ENCODE measurements around the gene SFN. TPM values are rescaled to one million over a fixed set of nuclear protein-coding genes. Genes with fewer than 3 reads are reported as not detected.
A peak's percentile ranks its signal among the peaks of the same experiment; 100 is the strongest.

Gene SFN
- total RNA-seq, 2 experiments from 2014 or later, result 0.47 to 0.59 TPM

DNA sequence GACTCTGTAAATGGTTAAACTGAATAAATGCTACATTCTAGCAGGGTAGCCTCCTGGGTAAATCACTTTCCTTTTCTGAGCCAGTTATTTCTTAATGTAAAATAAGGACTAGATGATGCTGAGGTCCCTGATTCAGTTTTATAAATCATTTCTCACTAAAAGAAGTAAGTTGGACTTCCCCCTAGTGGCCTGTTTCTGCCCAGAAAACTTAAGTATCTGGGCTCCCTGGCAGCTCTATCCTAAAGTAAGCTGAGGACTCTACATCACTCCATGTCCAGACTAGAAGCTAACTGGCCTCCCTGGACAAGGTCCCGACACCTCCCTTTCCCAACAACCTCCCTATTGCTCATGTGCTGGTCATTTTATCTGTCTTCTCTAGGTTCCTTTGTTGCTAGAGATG is 24.2 kb downstream of the SFN start:
- Mint-ChIP-seq H3K4me3 (no peak overlapping the region), H3K27ac (peak overlapping the region; percentile 56)
- peak; percentile 27 for DNase-seq

DNA sequence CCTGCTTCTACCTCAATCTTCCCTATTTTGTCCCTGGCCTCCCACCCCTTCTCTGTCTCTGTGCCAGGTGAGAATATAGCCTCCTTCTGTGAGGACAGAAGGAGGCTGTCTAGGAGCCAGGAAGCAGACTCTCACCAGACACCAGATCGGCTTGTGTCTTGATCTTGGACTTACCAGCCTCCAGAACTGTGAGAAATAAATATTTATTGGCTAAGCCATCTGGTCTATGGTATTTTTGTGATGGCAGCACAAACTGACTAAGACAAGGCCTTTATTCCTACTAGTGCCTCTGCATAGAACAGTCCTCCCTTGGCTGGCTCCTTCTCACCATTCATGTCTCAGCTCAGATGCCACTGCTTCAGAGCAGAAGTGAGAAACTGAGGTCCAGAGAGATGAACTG is 25.3 kb downstream of the SFN start:
- Mint-ChIP-seq H3K36me3 (ENCODE audit: low read depth) (peaks cover 59% of the 10 kb centered on the region), H3K9me3 (no peaks in the 10 kb centered on the region), H3K4me1 (ENCODE audit: low read depth) (peaks cover 29% of the 10 kb centered on the region), H3K27me3 (no peaks in the 10 kb centered on the region), H3K27ac (peak overlapping the region; percentile 94), H3K4me3 (peak overlapping the region; percentile 97)
- intact Hi-C loops (cut with micrococcal nuclease), result loop anchor here (5.0 kb wide), 1 partner anchor 36 kb away; no protein-coding TSS in a partner anchor
- CTCF ChIA-PET, result interaction anchor here (0.6 to 4.6 kb wide), 11 partner anchors 10 to 285 kb away, joined by 3 to 19 read pairs (median 4); partner anchors contain the start of gene GPATCH3
- POLR2A ChIA-PET, result interaction anchor here (0.6 to 7.1 kb wide), 8 partner anchors 10 to 411 kb away, joined by 3 to 91 read pairs (median 4); partner anchors contain the start of gene GPATCH3
- TF ChIP-seq, protein P1, sequence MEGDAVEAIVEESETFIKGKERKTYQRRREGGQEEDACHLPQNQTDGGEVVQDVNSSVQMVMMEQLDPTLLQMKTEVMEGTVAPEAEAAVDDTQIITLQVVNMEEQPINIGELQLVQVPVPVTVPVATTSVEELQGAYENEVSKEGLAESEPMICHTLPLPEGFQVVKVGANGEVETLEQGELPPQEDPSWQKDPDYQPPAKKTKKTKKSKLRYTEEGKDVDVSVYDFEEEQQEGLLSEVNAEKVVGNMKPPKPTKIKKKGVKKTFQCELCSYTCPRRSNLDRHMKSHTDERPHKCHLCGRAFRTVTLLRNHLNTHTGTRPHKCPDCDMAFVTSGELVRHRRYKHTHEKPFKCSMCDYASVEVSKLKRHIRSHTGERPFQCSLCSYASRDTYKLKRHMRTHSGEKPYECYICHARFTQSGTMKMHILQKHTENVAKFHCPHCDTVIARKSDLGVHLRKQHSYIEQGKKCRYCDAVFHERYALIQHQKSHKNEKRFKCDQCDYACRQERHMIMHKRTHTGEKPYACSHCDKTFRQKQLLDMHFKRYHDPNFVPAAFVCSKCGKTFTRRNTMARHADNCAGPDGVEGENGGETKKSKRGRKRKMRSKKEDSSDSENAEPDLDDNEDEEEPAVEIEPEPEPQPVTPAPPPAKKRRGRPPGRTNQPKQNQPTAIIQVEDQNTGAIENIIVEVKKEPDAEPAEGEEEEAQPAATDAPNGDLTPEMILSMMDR (IDR thresholded peaks at IDR 0.05), result no peak
- no peak for ATAC-seq
- no peak for DNase-seq

More for the DNA sequence above, 24.2 kb downstream of the SFN start:
- CTCF ChIA-PET, result interaction anchor here (0.6 to 4.6 kb wide), 17 partner anchors 8 to 289 kb away, joined by 3 to 19 read pairs (median 3); partner anchors contain the start of gene GPATCH3
- Mint-ChIP-seq H3K9me3 (no peaks in the 10 kb centered on the region), H3K4me1 (ENCODE audit: low read depth) (peaks cover 29% of the 10 kb centered on the region), H3K36me3 (ENCODE audit: low read depth) (peaks cover 61% of the 10 kb centered on the region), H3K27me3 (no peaks in the 10 kb centered on the region)
- POLR2A ChIA-PET, result interaction anchor here (1.0 to 7.1 kb wide), 3 partner anchors 12 to 54 kb away, joined by 3 to 91 read pairs (median 37); partner anchors contain the start of gene GPATCH3
- TF ChIP-seq, protein P1 (IDR thresholded peaks at IDR 0.05), result no peak
- intact Hi-C loops (cut with micrococcal nuclease), result loop anchor here (2.0 to 5.0 kb wide), 2 partner anchors 14 to 35 kb away; partner anchors contain the start of gene GPATCH3
- no peak for ATAC-seq

DNA sequence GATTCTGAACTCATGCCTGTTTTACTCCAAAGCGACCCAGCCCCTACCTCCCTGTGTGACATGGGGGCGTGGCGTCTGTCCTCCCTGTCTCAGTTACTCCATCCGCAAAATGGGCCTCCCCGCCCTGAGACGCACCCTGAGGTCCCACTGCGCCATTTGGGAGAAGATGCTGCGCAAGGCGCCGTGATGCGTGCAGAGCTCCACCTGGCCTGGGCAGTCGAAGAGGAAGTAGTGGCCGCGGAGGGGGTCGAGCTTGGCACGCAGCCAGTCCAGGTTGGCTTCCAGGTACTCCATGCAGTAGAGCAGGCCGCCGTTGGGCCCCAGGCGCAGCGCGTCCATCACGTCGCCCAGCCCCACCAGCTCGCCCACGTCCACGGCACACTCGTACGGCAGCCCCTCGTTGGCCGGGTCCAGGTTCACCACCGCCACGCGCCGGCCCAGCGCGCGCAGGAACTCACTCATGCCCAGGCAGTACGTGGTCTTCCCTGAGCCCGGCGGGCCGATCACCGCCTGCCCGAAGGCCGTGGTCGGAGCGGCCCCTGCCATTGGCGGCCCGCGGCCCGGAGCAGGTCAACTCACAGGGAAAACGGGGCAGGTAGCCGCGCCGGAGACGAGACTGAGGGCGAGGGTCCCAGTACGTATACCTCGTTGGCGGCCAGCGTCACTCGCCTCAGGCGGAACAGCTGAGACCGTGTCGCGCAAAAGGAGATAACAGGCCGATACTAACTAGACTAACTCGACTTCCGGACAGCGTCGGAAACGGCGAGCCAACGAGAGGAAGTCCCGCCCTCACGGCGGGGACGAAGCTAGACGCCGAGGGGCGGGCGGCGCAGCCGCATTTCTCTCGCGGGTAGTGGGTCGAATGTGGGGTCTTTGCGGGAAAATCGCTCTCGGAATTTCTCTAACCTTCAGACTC is 26.9 kb downstream of the SFN start, which contains the start of gene GPN2:
GPN2 (minus strand) TSS at position 733 of the 916 bp plus-strand sequence; CDS start at position 546, 187 bp downstream.
- intact Hi-C loops (cut with micrococcal nuclease), result loop anchor here (5.0 kb wide), 1 partner anchor 38 kb away; no protein-coding TSS in a partner anchor
- CTCF ChIA-PET, result interaction anchor here (0.9 to 4.6 kb wide), 10 partner anchors 8 to 101 kb away, joined by 3 to 19 read pairs (median 4); partner anchors contain the start of genes GPATCH3 and NUDC
- POLR2A ChIA-PET, result interaction anchor here (0.8 to 7.1 kb wide), 11 partner anchors 8 to 101 kb away, joined by 3 to 91 read pairs (median 4); partner anchors contain the start of genes GPATCH3 and NUDC
- H3K4me3 Mint-ChIP-seq, result peak within 1 kb of the TSS; percentile 97
- DNase-seq (peak; percentile 85), ATAC-seq (peak; percentile 97)
- H3K27ac Mint-ChIP-seq, result peak within 1 kb of the TSS; percentile 94
- H3K4me1 Mint-ChIP-seq (ENCODE audit: low read depth), result peaks cover 29% of the 10 kb centered on the region
- H3K36me3 Mint-ChIP-seq (ENCODE audit: low read depth), result peaks cover 55% of the 10 kb centered on the region
- TF ChIP-seq, protein P1 (IDR thresholded peaks at IDR 0.05), result no peak
- H3K27me3 Mint-ChIP-seq, result no peaks in the 10 kb centered on the region
- no peaks in the 10 kb centered on the region for H3K9me3 Mint-ChIP-seq

DNA sequence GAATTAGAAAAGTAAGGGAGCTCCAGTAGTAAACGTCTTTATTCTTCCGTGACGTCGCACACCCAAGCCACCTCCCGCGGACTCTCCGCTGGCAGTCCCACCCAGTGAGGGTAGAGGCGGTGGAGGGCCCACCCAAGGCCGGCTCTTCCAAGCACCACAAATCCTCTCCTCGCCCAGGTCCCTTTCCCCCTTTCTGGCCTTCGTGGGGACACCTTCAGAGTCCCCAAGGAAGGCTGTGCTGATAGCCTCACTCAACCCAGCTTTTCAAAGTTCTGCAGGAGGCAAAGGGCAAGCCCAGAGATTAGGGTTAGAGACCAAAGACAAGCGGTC is 27.5 kb downstream of the SFN start:
- intact Hi-C loops (cut with micrococcal nuclease), result no loop called here
- Mint-ChIP-seq H3K27me3 (no peaks in the 10 kb centered on the region), H3K36me3 (ENCODE audit: low read depth) (peaks cover 50% of the 10 kb centered on the region), H3K4me1 (ENCODE audit: low read depth) (peaks cover 29% of the 10 kb centered on the region), H3K9me3 (no peaks in the 10 kb centered on the region), H3K4me3 (peak overlapping the region; percentile 97), H3K27ac (peak overlapping the region; percentile 94)
- DNase-seq, result no peak
- POLR2A ChIA-PET, result interaction anchor here (0.8 to 7.1 kb wide), 10 partner anchors 9 to 101 kb away, joined by 3 to 91 read pairs (median 4); partner anchors contain the start of genes GPATCH3 and NUDC
- peak; percentile 50 for ATAC-seq
- CTCF ChIA-PET, result interaction anchor here (1.0 to 4.6 kb wide), 9 partner anchors 9 to 69 kb away, joined by 3 to 19 read pairs (median 5); partner anchors contain the start of genes GPATCH3 and NUDC
- TF ChIP-seq, protein P1 (IDR thresholded peaks at IDR 0.05), result no peak

All from activated CD8-positive, alpha-beta T cell treated with anti-CD3 and anti-CD28 coated beads for 36 hours (primary cell).